Peyer's patch (tissue), 4 donors: ENCODE data around the gene RDH13. TPM values are rescaled to one million over a fixed set of nuclear protein-coding genes. Genes with fewer than 3 reads are reported as not detected.

Experiments
- DNase-seq, 3 donors: peaks; one replicate each; pipeline ENCODE4 v3.0.0-alpha.2; 2017 to 2019
- H3K27ac ChIP-seq, 4 donors: fragments of 200-600 bp; sonication (generic); one replicate each; pipeline ENCODE4 v1.5.1; 2016 to 2019
- H3K27me3 ChIP-seq, 2 donors: fragments of 200-600 bp; sonication (generic); one replicate each; pipeline ENCODE4 v1.5.1; 2019
- H3K36me3 ChIP-seq, 3 donors: fragments of 200-600 bp; sonication (generic); one replicate each; pipeline ENCODE4 v1.5.1; 2016 to 2019
- H3K4me1 ChIP-seq, 4 donors: fragments of 200-600 bp; sonication (generic); one replicate each; pipeline ENCODE4 v1.5.1; 2016 to 2019
- H3K4me3 ChIP-seq, 4 donors: fragments of 200-600 bp; sonication (generic); 1 replicate in 3 of 4; 2 replicates in 1 of 4; pipeline ENCODE4 v1.5.1; 2016 to 2019; ENCODE audit warnings: mild to moderate bottlenecking in 1 of 4
- H3K9me3 ChIP-seq, 4 donors: fragments of 200-600 bp; sonication (generic); one replicate each; pipeline ENCODE4 v1.5.1; 2016 to 2019; ENCODE audit warnings: mild to moderate bottlenecking in 1 of 4
- CTCF ChIP-seq, 6 experiments: fragments of 450-650 bp in 4 of 6; fragments of 200-600 bp in 2 of 6; sonication (generic) in 1 of 6; IDR thresholded peaks; one replicate each; pipeline ENCODE4 v1.5.1; 2017 to 2019; ENCODE audit warnings: antibody characterized with exemption in 6 of 6, mild to moderate bottlenecking in 3 of 6, moderate library complexity in 1 of 6
- POLR2A ChIP-seq, 2 donors: fragments of 450-650 bp; IDR thresholded peaks; one replicate each; pipeline ENCODE4 v1.5.1; 2017; ENCODE audit warnings: antibody characterized with exemption in 2 of 2, mild to moderate bottlenecking in 2 of 2, moderate library complexity in 2 of 2
- total RNA-seq, 4 donors: library from RNA; depleted of rRNA; stranded (reverse); fragments of >200 nt; gene quantifications; one replicate each; pipeline ENCODE4 v1.1.0, GENCODE V29; 2016

The RDH13 gene
- total RNA-seq, 4 donors from 2014 or later, result 21.5 to 84.2 (median 49.0) TPM

- Histone ChIP-seq H3K4me3 (peak overlapping the region in 1 of 4 donors; percentile 43), H3K4me1 (peaks cover 0 to 14% (median 7%) of the 10 kb centered on the region in 4 donors), H3K36me3 (no peaks in the 10 kb centered on the region), H3K27me3 (no peaks in the 10 kb centered on the region), H3K9me3 (peaks cover 0 to 9% (median 0%) of the 10 kb centered on the region in 4 donors), H3K27ac (peak overlapping the region in 1 of 4 donors; percentile 64)
- no peak for TF ChIP-seq CTCF (IDR thresholded peaks at IDR 0.05)
- TF ChIP-seq POLR2A (IDR thresholded peaks at IDR 0.05), result no peak
- no peak for DNase-seq
These were observed 13.4 kb upstream of the RDH13 start for GRCh38 chr19:55076321-55076720.

GRCh38 chr19:55075371-55075998 lies 12.5 kb upstream of the RDH13 start, which contains the start of gene EPS8L1:
EPS8L1 (plus strand) TSS chr19:55075869; CDS start chr19:55076445, 576 bp downstream.
- H3K9me3 ChIP-seq, result peaks cover 0 to 5% (median 0%) of the 10 kb centered on the region in 4 donors
- peak within 1 kb of the TSS in 1 of 4 donors; percentile 64 for H3K27ac ChIP-seq
- peak in 2 of 3 donors; percentile 79 to 85 for DNase-seq
- peak within 1 kb of the TSS in 1 of 4 donors; percentile 43 for H3K4me3 ChIP-seq
- H3K36me3 ChIP-seq, result no peaks in the 10 kb centered on the region
- TF ChIP-seq CTCF (IDR thresholded peaks at IDR 0.05) (no peak), POLR2A (IDR thresholded peaks at IDR 0.05) (peak in 1 of 2 donors; percentile 62)
- no peaks in the 10 kb centered on the region for H3K27me3 ChIP-seq
- H3K4me1 ChIP-seq, result peaks cover 0 to 6% (median 4%) of the 10 kb centered on the region in 4 donors

GRCh38 chr19:55071913-55072312 lies 9.0 kb upstream of the RDH13 start:
- Histone ChIP-seq H3K27ac (peak overlapping the region in 1 of 4 donors; percentile 93), H3K27me3 (no peaks in the 10 kb centered on the region), H3K36me3 (no peaks in the 10 kb centered on the region), H3K4me1 (peaks cover 0 to 11% (median 6%) of the 10 kb centered on the region in 4 donors), H3K4me3 (no peak overlapping the region), H3K9me3 (peaks cover 0 to 6% (median 0%) of the 10 kb centered on the region in 4 donors)
- no peak for TF ChIP-seq CTCF (IDR thresholded peaks at IDR 0.05)
- no peak for TF ChIP-seq POLR2A (IDR thresholded peaks at IDR 0.05)
- DNase-seq, result no peak

- Histone ChIP-seq H3K27me3 (no peaks in the 10 kb centered on the region), H3K4me1 (peaks cover 0 to 11% (median 6%) of the 10 kb centered on the region in 4 donors), H3K4me3 (no peak overlapping the region), H3K9me3 (peaks cover 0 to 6% (median 0%) of the 10 kb centered on the region in 4 donors), H3K27ac (peak overlapping the region in 1 of 4 donors; percentile 93), H3K36me3 (no peaks in the 10 kb centered on the region)
- peak in 2 of 3 donors; percentile 61 to 85 for DNase-seq
- TF ChIP-seq CTCF (IDR thresholded peaks at IDR 0.05) (no peak), POLR2A (IDR thresholded peaks at IDR 0.05) (no peak)
These were observed 8.2 kb upstream of the RDH13 start for GRCh38 chr19:55071129-55071502.

- H3K27me3 ChIP-seq, result no peaks in the 10 kb centered on the region
- no peak for TF ChIP-seq POLR2A (IDR thresholded peaks at IDR 0.05)
- TF ChIP-seq CTCF (IDR thresholded peaks at IDR 0.05), result no peak
- peaks cover 0 to 6% (median 0%) of the 10 kb centered on the region in 4 donors for H3K9me3 ChIP-seq
- no peak for DNase-seq
- no peaks in the 10 kb centered on the region for H3K36me3 ChIP-seq
- peaks cover 0 to 11% (median 6%) of the 10 kb centered on the region in 4 donors for H3K4me1 ChIP-seq
- no peak overlapping the region for H3K4me3 ChIP-seq
- peak overlapping the region in 1 of 4 donors; percentile 93 for H3K27ac ChIP-seq
These were observed 7.6 kb upstream of the RDH13 start for GRCh38 chr19:55070466-55071128.
